ENCODE results near the gene APBB1IP.
A peak's percentile ranks its signal among the peaks of the same experiment; 100 is the strongest.
"Not testable (repeated sequence)": the region's sequence is repeated elsewhere in the genome, so short reads cannot be mapped to it uniquely, and the experiment has no call there.

The APBB1IP gene

GRCh38 chr10:26441491-26442214 lies 3.5 kb downstream of the APBB1IP start:
- DNase-seq (ENCODE audit: low read depth) = no peak

GRCh38 chr10:26445411-26446031 lies 7.4 kb downstream of the APBB1IP start:
- DNase-seq (ENCODE audit: low read depth) = peak; percentile 51

DNA sequence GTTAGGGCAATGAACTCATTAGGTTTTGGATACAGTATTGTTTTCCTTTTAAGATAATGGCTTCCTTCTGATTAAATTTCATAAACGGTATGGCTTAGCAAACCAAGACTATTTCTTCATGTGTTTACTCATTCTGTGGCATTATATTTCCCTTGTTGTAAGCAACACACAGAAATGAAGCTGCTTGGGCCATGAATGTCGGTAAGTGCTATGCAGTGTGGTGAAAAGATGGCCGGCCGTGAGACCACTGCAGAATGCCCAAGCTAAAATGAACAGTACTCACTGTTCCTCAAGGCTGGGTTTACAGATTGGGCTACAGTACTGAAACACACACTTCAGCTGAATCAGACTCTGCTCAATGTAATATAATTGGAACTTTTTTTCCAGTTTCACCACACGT lies 8.1 kb downstream of the APBB1IP start:
- DNase-seq (ENCODE audit: low read depth) = peak; percentile 13

DNA sequence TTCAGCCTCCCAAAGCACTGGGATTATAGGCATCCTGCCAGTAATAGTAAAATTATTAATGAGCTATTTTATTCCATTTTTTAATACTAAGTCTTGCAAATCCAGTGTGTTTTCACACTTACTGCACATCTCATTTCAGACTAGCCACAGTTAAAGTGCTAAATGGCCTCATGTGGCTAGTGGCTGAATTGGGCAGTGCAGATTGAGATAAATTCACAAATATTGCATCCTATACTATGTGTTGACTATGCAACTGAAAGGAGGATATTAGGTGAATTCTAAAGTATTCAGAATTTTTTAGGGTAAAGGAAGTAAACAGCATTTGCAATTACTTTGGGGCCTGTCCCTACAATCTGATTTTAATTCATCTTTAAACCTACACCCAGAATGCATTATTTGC lies 10.2 kb downstream of the APBB1IP start:
- no peak for DNase-seq (ENCODE audit: low read depth)

GRCh38 chr10:26448706-26449435 lies 10.7 kb downstream of the APBB1IP start:
- no peak for DNase-seq (ENCODE audit: low read depth)

DNA sequence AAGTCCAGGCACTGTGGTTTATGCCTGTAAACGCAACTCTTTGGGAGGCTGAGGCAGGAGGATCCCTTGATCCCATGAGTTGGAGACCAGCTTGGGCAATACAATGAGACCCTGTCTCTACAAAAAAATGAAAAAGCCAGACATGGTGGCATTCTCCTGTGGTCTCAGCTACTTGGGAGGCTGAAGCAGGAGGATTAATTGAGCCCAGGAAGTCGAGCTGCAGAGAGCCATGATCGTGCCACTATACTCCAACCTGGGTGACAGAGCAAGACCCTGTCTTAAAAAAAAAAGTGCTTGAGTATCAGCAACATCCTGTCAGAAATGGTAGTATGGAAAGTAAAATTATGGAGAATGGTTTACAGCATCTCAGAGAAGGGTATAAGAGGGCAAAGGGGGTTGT lies 11.6 kb downstream of the APBB1IP start:
- DNase-seq (ENCODE audit: low read depth) = no peak

DNA sequence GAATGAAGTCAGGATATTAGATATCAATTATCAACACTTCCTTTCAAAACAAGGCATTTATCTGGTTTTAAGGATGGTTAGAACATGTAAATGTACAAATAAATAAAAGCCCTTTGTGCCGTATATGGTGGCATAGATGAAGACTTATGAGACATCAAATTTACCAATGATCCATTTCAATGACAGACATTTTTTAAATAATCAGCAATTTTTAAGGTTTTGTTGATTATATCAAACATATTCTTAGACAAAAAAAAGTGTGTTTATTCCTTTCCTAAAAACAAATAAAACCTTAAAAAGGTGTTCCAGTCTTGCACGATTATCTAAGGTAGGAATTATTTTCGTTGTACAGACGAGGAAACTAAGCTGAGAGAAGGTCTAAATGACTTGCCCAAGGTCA lies 13.8 kb downstream of the APBB1IP start:
- DNase-seq (ENCODE audit: low read depth) = no peak

DNA sequence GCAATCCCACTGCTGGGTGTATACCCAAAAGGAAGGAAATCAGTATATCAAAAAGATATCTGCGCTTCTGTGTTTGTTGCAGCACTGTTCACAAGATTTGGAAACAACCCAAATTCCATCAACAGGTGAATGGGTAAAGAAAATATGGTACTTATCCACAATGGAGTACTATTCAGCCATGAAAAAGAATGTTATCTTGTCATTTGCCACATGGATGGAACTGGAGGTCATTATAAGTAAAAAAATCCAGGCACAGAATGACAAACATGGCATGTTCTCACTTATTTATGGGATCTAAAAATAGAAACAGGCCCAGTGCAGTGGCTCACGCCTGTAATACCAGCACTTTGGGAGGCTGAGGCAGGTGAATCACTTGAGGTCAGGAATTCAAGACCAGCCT lies 15.7 kb downstream of the APBB1IP start:
- DNase-seq (ENCODE audit: low read depth) = no peak

DNA sequence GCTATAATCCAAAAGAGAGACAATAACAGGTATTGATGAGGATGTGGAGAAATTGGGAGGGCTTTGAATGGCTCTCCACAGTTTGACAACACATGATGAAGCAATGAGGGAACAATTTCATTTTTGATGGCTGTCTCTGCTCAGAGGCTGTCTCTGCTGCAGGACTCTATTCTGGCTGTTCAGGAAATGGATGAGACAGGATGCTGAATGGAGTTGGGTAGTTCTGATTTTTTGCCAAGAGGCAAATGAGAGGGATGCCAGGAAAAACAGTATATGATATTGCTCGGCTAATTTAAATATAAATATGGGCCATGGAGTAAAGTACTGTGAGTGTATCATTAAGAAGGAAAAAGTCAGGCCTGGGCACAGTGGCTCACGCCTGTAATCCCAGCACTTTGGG lies 16.8 kb downstream of the APBB1IP start:
- no peak for DNase-seq (ENCODE audit: low read depth)

GRCh38 chr10:26455567-26456315 lies 17.6 kb downstream of the APBB1IP start:
- no peak for DNase-seq (ENCODE audit: low read depth)

DNA sequence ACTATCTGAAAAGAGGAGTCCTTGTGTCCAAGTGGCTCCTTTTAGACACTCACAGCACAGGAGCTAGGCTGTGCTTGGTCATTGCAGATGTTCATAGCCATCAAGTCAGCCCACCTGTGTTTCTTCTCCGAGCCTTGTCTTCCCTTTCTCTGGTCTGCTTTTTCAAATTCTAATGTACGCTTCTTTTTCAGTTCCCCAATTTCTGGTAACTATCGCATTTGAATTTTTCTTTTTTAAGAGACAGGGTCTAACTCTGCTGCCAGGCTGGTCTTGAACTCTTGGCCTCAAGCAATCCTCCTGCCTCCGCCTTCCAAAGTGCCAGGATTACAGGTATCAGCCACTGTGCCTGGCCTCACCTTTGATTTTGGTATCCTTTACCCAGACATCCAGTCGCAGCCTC lies 18.9 kb downstream of the APBB1IP start:
- DNase-seq (ENCODE audit: low read depth) = no peak

GRCh38 chr10:26460736-26461135 lies 22.6 kb downstream of the APBB1IP start:
- no peak for DNase-seq (ENCODE audit: low read depth)

DNA sequence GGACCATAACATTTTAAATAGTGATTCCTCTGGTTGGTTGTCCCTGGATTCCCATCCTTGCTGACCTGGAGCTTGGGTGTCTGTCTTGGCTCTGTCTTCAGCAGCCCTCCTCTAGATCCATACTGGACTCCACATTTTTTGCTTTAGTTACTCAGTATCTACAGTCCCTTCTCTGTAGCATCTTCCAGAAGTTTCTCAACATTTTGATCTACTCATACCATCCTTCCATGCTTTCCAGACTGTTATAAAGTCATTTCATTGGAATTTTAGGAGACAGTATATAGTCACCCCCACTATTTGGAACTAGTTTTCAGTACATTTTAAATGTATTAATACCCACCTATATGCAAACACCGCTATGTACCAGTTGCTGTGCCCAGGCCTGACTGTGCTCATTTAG lies 25.8 kb downstream of the APBB1IP start:
- no peak for DNase-seq (ENCODE audit: low read depth)

- no peak for DNase-seq (ENCODE audit: low read depth)
Observed at GRCh38 chr10:26464632-26465280, 26.6 kb downstream of the APBB1IP start.

GRCh38 chr10:26466531-26466930 lies 28.4 kb downstream of the APBB1IP start:
- DNase-seq (ENCODE audit: low read depth) = not testable (repeated sequence)

GRCh38 chr10:26467639-26468038 lies 29.5 kb downstream of the APBB1IP start:
- no peak for DNase-seq (ENCODE audit: low read depth)

GRCh38 chr10:26468291-26468690 lies 30.1 kb downstream of the APBB1IP start:
- DNase-seq (ENCODE audit: low read depth) = no peak

- DNase-seq (ENCODE audit: low read depth) = no peak
Observed at GRCh38 chr10:26468700-26469099, 30.6 kb downstream of the APBB1IP start.

DNA sequence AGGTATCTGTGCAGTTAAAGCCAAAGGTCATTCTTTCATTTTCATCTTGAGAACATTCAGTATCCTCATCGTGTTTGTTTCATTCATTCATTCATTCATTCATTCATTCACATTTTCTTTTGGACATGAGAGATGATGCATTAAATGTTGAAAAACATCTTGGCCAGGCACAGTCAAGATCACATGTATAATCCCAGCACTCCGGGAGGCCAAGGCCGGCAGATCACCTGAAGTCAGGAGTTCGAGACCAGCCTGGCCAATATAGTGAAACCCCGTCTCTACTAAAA lies 34.3 kb downstream of the APBB1IP start:
- no peak for DNase-seq (ENCODE audit: low read depth)

GRCh38 chr10:26474026-26474425 lies 35.9 kb downstream of the APBB1IP start:
- DNase-seq (ENCODE audit: low read depth) = peak; percentile 74

DNA sequence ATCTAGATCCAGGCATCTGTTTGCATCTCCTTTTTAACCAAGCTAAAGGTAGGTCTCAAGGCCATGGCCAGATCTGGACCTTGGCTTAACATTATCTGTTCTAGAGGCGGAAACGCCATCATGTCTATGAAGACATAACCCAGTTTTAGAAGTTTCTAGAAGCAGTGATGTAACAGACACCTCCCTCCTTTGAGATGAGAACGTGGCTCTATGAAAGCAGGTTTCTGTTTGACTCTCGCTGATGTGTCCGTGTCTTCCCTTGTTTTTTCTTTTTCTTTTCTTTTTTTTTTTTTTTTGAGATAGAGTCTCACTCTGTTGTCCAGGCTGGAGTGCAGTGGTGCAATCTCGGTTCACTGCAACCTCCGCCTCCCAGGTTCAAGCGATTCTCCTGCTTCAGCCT lies 36.7 kb downstream of the APBB1IP start:
- DNase-seq (ENCODE audit: low read depth) = not testable (repeated sequence)

DNA sequence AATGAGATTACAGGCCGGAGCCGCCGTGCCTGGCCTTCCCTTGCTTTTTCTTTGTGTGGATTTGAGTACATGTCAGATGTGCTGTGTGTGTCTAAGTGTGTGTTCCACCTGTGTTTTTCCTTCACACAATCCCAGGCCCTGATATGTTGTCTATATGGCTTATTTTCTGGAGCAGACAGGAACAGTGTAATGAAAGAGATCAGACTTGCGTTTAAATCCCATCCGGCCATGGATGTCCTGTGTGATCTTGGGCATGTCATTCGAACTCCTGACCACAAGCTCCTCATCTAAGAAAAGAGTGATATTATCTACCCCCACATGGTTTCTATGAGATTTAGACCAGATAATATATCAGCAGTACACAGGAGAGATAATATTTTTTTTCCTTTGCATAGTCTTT lies 37.2 kb downstream of the APBB1IP start:
- no peak for DNase-seq (ENCODE audit: low read depth)

Data from fibroblast of gingiva (primary cell).